Hepatocyte (in vitro differentiated cells): ENCODE results near the gene NME9. TPM values are rescaled to one million over a fixed set of nuclear protein-coding genes. Genes with fewer than 3 reads are reported as not detected.

Source experiments
- DNase-seq: peaks from one replicate; pipeline ENCODE4 v3.0.0-alpha.2; 2016; ENCODE audit warnings: low spot score
- H2AFZ ChIP-seq: fragments of 200-600 bp; sonication (generic); 2 replicates; pipeline ENCODE4 v1.6.0; 2016; ENCODE audit warnings: antibody characterized with exemption, mild to moderate bottlenecking
- H3K27ac ChIP-seq: fragments of 200-600 bp; sonication (generic); 2 replicates; pipeline ENCODE4 v1.5.1; 2016; ENCODE audit warnings: mild to moderate bottlenecking
- H3K27me3 ChIP-seq: fragments of 200-600 bp; sonication (generic); 2 replicates; pipeline ENCODE4 v1.6.1; 2016
- H3K36me3 ChIP-seq: fragments of 200-600 bp; sonication (generic); replicated peaks from 2 replicates; pipeline ENCODE4 v1.5.1; 2016; ENCODE audit warnings: low read depth; ENCODE audit not compliant: insufficient read depth
- H3K4me1 ChIP-seq: fragments of 200-600 bp; sonication (generic); 2 replicates; pipeline ENCODE4 v1.5.1; 2016; ENCODE audit warnings: mild to moderate bottlenecking, moderate library complexity; ENCODE audit not compliant: insufficient read depth
- H3K4me2 ChIP-seq: fragments of 200-600 bp; sonication (generic); 2 replicates; pipeline ENCODE4 v1.6.0; 2016
- H3K4me3 ChIP-seq: fragments of 200-600 bp; sonication (generic); 2 replicates; pipeline ENCODE4 v1.5.1; 2016; ENCODE audit warnings: mild to moderate bottlenecking
- H3K79me2 ChIP-seq: fragments of 200-600 bp; sonication (generic); 2 replicates; pipeline ENCODE4 v1.6.0; 2017; ENCODE audit warnings: mild to moderate bottlenecking
- H3K9me2 ChIP-seq: fragments of 200-600 bp; sonication (generic); replicated peaks from 2 replicates; pipeline ENCODE4 v1.6.0; 2017; ENCODE audit warnings: mild to moderate bottlenecking; ENCODE audit not compliant: insufficient read depth
- H3K9me3 ChIP-seq: fragments of 200-600 bp; sonication (generic); 2 replicates; pipeline ENCODE4 v1.5.1; 2016; ENCODE audit warnings: low read depth, mild to moderate bottlenecking
- H4K20me1 ChIP-seq: fragments of 200-600 bp; sonication (generic); 2 replicates; pipeline ENCODE4 v1.6.0; 2016; ENCODE audit warnings: mild to moderate bottlenecking; ENCODE audit not compliant: insufficient read depth, poor library complexity, severe bottlenecking
- CTCF ChIP-seq: fragments of 200-600 bp; sonication (generic); IDR thresholded peaks from 2 replicates; pipeline ENCODE4 v1.5.1; 2016; ENCODE audit warnings: antibody characterized with exemption, mild to moderate bottlenecking; ENCODE audit not compliant: poor library complexity
- EZH2 ChIP-seq: fragments of 200-600 bp; sonication (generic); IDR thresholded peaks from 2 replicates; pipeline ENCODE4 v1.6.1; 2016; ENCODE audit warnings: antibody characterized with exemption, mild to moderate bottlenecking, borderline replicate concordance
- EZH2phosphoT487 ChIP-seq: fragments of 200-600 bp; sonication (generic); IDR thresholded peaks from one replicate; pipeline ENCODE4 v1.6.1; 2018; ENCODE audit warnings: antibody characterized with exemption, mild to moderate bottlenecking, low read depth, moderate library complexity; ENCODE audit not compliant: unreplicated experiment, severe bottlenecking
- WGBS: methylation state at CpG from one replicate; pipeline ENCODE4 v1.1.6; 2016; ENCODE audit warnings: low lambda C conversion rate; ENCODE audit errors: missing lambda C conversion rate; 5-methylcytosine and 5-hydroxymethylcytosine counted together
- polyA plus RNA-seq: library from polyadenylated mRNA; unstranded; fragments of >200 nt; fragmentation: Nextera tagmentation; extraction: Ambion mirVana; gene quantifications from 2 replicates; pipeline ENCODE4 v1.2.1, GENCODE V29; 2016
- total RNA-seq: library from RNA; depleted of rRNA; stranded (reverse); fragments of >200 nt; gene quantifications from 2 replicates; pipeline ENCODE4 v1.2.3, GENCODE V29; 2014

Gene NME9
- total and polyA plus RNA-seq, 2 experiments from 2014 or later, result 1.0 TPM; not detected in 1

GRCh38 chr3:138367326-138367850 is 37.7 kb upstream of the NME9 start:
- no peaks in the 10 kb centered on the region for H3K4me1 ChIP-seq
- TF ChIP-seq EZH2phosphoT487 (no peak), EZH2 (no peak), CTCF (no peak)
- no peak overlapping the region for H3K4me3 ChIP-seq
- H3K79me2 ChIP-seq, result no peaks in the 10 kb centered on the region
- no peak overlapping the region for H3K27ac ChIP-seq
- H3K36me3 ChIP-seq, result no peaks in the 10 kb centered on the region
- no peaks in the 10 kb centered on the region for H3K9me2 ChIP-seq
- H4K20me1 ChIP-seq, result no peaks in the 10 kb centered on the region
- 89% methylated on average over 7 of the region's 7 CpGs for WGBS
- H3K27me3 ChIP-seq, result no peaks in the 10 kb centered on the region
- H2AFZ ChIP-seq, result no peak overlapping the region
- H3K9me3 ChIP-seq, result no peaks in the 10 kb centered on the region
- DNase-seq, result no peak
- H3K4me2 ChIP-seq, result no peak overlapping the region

- H3K79me2 ChIP-seq, result no peaks in the 10 kb centered on the region
- TF ChIP-seq EZH2 (no peak), CTCF (no peak), EZH2phosphoT487 (no peak)
- H3K27me3 ChIP-seq, result no peaks in the 10 kb centered on the region
- no peaks in the 10 kb centered on the region for H3K9me3 ChIP-seq
- no peak overlapping the region for H2AFZ ChIP-seq
- 89% methylated on average over 8 of the region's 8 CpGs for WGBS
- H3K9me2 ChIP-seq, result no peaks in the 10 kb centered on the region
- no peak overlapping the region for H3K4me2 ChIP-seq
- no peak overlapping the region for H3K27ac ChIP-seq
- no peaks in the 10 kb centered on the region for H3K4me1 ChIP-seq
- no peak overlapping the region for H3K4me3 ChIP-seq
- no peaks in the 10 kb centered on the region for H3K36me3 ChIP-seq
- no peaks in the 10 kb centered on the region for H4K20me1 ChIP-seq
- DNase-seq, result no peak
Observed at GRCh38 chr3:138366006-138366759, 36.5 kb upstream of the NME9 start.

- 96% methylated on average over 4 of the region's 4 CpGs for WGBS
- no peaks in the 10 kb centered on the region for H4K20me1 ChIP-seq
Observed at GRCh38 chr3:138365253-138365555, 35.6 kb upstream of the NME9 start.

More at GRCh38 chr3:138365253-138365555, 35.6 kb upstream of the NME9 start:
- Histone ChIP-seq H3K4me1 (no peaks in the 10 kb centered on the region), H3K27me3 (no peaks in the 10 kb centered on the region), H3K79me2 (no peaks in the 10 kb centered on the region), H3K4me2 (no peak overlapping the region), H3K27ac (no peak overlapping the region), H3K4me3 (no peak overlapping the region), H3K36me3 (no peaks in the 10 kb centered on the region), H3K9me2 (no peaks in the 10 kb centered on the region), H3K9me3 (no peaks in the 10 kb centered on the region), H2AFZ (no peak overlapping the region)
- TF ChIP-seq EZH2, result no peak
- TF ChIP-seq CTCF, result no peak
- no peak for TF ChIP-seq EZH2phosphoT487
- DNase-seq, result no peak
